IPS DF 4.7 (cell line): ENCODE results near the gene PPP1R12A.
A peak's percentile ranks its signal among the peaks of the same experiment; 100 is the strongest.

ENCODE experiments used
- DNase-seq: peaks from one replicate; pipeline ENCODE4 v3.0.0-alpha.2; 2013; ENCODE audit warnings: low spot score; ENCODE audit errors: extremely low read depth

PPP1R12A gene

GRCh38 chr12:79935624-79936345 is 888 bp upstream of the PPP1R12A start:
- DNase-seq: no peak

- no peak for DNase-seq
Measured at GRCh38 chr12:79934281-79935020, 446 bp downstream of the PPP1R12A start.

GRCh38 chr12:79933532-79934264 is 1.2 kb downstream of the PPP1R12A start:
- DNase-seq: no peak

GRCh38 chr12:79933043-79933442 is 1.9 kb downstream of the PPP1R12A start:
- DNase-seq: no peak

- DNase-seq: no peak
Measured at GRCh38 chr12:79932357-79932756, 2.5 kb downstream of the PPP1R12A start.

- DNase-seq: no peak
Measured at GRCh38 chr12:79929065-79929464, 5.8 kb downstream of the PPP1R12A start.

GRCh38 chr12:79927772-79928474 is 7.0 kb downstream of the PPP1R12A start:
- no peak for DNase-seq

- no peak for DNase-seq
Measured at GRCh38 chr12:79926951-79927350, 7.9 kb downstream of the PPP1R12A start.

- DNase-seq: no peak
Measured at GRCh38 chr12:79925492-79925891, 9.4 kb downstream of the PPP1R12A start.

GRCh38 chr12:79921786-79922185 is 13.1 kb downstream of the PPP1R12A start:
- no peak for DNase-seq

GRCh38 chr12:79920421-79921238 is 14.3 kb downstream of the PPP1R12A start:
- DNase-seq: no peak

GRCh38 chr12:79919762-79920161 is 15.1 kb downstream of the PPP1R12A start:
- no peak for DNase-seq

GRCh38 chr12:79916826-79917225 is 18.1 kb downstream of the PPP1R12A start:
- DNase-seq: no peak

- DNase-seq: no peak
Measured at GRCh38 chr12:79911889-79912656, 22.8 kb downstream of the PPP1R12A start.

GRCh38 chr12:79908366-79908765 is 26.5 kb downstream of the PPP1R12A start:
- DNase-seq: no peak

- no peak for DNase-seq
Measured at GRCh38 chr12:79901506-79901905, 33.4 kb downstream of the PPP1R12A start.

GRCh38 chr12:79900951-79901350 is 33.9 kb downstream of the PPP1R12A start:
- DNase-seq: no peak

- DNase-seq: no peak
Measured at GRCh38 chr12:79900199-79900598, 34.7 kb downstream of the PPP1R12A start.

- DNase-seq: peak; percentile 44
Measured at GRCh38 chr12:79897617-79898016, 37.3 kb downstream of the PPP1R12A start.

GRCh38 chr12:79895804-79896203 is 39.1 kb downstream of the PPP1R12A start:
- no peak for DNase-seq
